KOPT-K1 (cell line): Measurements from ENCODE around the gene SPRYD3.

Experiments used
- H3K27ac ChIP-seq: fragments of 200-600 bp; sonication (generic); 2 replicates; pipeline ENCODE4 v1.5.1; 2016; ENCODE audit warnings: antibody characterized with exemption, mild to moderate bottlenecking, low read depth, low read length; ENCODE audit not compliant: poor library complexity, severe bottlenecking
- H3K36me3 ChIP-seq: fragments of 200-600 bp; sonication (generic); 2 replicates; pipeline ENCODE4 v1.5.1; 2017; ENCODE audit warnings: antibody characterized with exemption, mild to moderate bottlenecking, low read length, moderate library complexity; ENCODE audit not compliant: insufficient read depth
- H3K9me3 ChIP-seq: fragments of 200-600 bp; sonication (generic); 2 replicates; pipeline ENCODE4 v1.5.1; 2017; ENCODE audit warnings: antibody characterized with exemption, low read length, mild to moderate bottlenecking; ENCODE audit not compliant: insufficient read depth, poor library complexity, severe bottlenecking

The SPRYD3 gene

DNA sequence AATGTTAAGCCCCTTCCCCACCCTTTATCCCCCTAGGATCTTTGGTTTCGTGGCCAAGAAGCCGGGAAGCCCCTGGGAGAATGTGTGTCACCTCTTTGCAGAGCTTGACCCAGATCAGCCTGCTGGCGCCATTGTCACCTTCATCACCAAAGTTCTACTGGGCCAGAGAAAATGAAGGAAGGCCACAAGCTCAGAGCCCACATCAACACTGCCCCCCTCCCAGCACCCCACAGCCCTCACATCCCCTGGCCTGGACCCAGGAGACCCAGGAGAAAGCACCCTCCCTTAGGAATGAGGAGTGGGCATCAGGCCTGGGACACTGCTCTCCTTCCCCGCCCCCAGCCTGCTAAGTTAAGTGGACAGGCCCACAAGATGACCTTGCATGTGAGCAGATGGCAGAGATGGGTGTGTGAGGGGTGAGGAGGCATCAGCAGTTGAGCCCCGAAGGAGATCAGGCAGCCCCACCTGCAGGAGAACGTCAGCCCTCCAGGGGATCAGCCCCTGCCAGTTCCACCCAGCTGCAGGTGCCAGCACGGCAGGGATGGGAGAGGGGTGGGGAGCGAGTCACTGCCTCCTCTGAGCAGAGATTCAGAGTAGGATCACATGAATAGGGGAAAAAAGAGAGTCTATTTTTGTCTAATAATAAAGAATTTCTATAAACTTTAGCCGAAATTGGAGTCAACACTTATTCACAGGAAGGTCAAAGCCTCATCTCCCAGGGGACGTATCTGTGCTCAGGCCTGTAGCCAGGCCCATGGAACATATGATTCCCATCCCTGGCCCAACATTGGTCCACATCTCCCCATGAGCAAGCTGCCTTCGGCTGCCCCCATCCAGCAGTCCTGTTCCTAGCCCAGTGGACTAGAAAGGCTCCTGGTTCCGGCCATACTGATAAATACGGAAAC is 15.2 kb downstream of the SPRYD3 start:
- Histone ChIP-seq H3K36me3 (peaks cover 32% of the 10 kb centered on the region; the same call in 1 of the 2 replicates), H3K9me3 (no peaks in the 10 kb centered on the region), H3K27ac (no peak overlapping the region)

DNA sequence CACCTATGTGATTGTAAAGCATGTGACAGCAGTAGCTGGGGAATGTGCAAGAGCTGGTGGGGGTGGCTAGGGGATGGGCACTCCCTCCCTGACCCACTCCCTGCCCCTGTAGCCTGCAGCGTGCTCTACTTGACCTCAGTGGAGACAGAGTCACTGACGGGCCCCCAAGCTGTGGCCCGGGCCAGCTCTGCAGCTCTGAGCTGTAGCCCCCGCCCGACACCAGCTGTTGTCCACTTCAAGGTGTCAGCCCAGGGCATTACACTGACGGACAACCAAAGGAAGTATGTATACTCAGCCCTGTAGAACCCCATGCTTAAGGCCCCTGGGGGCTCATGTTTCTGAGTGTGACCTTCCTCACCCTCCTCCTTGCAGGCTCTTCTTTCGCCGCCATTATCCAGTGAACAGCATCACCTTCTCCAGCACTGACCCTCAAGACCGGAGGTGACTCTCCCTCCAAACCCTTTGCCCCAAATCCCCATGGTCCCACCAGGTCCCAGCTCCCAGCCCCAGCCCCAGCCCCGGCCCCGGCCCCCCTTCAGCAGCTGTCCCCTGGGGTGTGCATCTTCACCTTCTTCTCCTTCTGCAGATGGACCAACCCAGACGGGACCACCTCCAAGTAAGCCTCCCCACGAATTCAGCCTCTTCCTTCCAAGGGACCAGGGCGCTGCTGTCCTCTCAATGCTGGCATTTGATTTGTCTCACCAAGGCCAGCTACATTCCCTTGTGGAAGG is 16.0 kb downstream of the SPRYD3 start:
- no peak overlapping the region for H3K27ac ChIP-seq
- H3K36me3 ChIP-seq, result peaks cover 32% of the 10 kb centered on the region; the same call in 1 of the 2 replicates
- no peaks in the 10 kb centered on the region for H3K9me3 ChIP-seq

DNA sequence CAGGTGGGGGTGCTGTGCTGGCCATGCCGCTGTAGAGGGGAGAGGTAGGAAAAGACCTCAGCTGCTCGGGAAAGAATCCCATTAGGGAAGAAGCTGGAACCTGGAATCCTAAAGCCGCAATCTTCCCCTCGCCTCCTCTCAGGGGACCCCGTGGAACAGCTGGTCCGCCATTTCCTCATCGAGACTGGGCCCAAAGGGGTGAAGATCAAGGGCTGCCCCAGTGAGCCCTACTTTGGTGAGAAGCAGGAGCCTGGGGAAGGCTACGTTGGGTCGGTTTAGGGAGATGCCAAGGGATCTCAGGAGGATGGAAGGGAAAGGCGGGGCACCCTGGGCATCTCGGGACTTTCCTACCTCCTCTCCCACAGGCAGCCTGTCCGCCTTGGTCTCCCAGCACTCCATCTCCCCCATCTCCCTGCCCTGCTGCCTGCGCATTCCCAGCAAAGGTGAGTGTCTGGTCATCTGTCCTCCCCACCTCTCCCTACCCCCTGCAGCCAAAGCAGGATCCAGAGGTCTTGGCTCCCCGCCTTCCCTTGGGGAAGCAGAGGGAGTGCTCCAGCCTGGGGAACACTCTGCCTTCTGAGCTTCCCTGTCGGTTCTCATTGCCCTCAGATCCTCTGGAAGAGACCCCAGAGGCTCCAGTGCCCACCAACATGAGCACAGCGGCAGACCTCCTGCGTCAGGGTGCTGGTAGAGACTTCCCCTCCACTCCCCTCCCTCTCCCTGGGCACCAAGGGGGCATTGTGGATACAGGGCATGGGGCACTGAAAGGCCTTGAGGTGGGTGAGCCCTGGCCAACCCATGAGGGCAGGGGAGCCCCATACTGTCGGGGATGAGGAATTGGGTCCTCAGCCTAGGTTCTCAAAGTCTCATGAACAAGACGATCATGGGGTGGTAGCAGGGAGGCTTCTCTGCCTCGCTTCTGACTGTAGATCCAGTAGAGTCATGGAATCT is 16.9 kb downstream of the SPRYD3 start:
- Histone ChIP-seq H3K36me3 (peaks cover 25% of the 10 kb centered on the region; the same call in 1 of the 2 replicates), H3K27ac (no peak overlapping the region), H3K9me3 (no peaks in the 10 kb centered on the region)

DNA sequence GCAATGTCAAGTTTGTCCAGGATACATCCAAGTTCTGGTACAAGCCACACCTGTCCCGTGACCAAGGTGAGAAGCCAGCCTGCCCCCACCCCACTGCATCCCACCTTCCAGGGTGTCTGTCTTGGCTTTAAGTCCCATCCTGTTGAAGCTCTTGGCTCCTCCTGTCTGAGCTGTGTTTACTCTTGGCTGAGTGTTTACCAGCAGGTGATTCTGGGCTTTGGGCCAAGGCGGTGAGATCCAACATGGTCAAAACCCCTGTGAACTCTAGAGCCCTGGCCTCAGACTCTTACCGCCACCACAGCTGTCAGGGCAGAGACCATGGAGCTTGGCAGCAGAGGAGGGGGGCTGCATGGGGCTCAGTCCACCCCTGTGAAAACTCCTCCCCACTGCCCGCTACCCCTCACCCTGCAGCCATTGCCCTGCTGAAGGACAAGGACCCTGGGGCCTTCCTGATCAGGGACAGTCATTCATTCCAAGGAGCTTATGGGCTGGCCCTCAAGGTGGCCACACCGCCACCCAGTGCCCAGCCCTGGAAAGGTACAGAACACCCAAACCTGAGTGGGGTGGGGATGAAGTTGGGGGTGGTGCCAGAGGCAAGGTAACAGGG is 17.7 kb downstream of the SPRYD3 start:
- H3K36me3 ChIP-seq, result peaks cover 23% of the 10 kb centered on the region; the same call in 1 of the 2 replicates
- H3K27ac ChIP-seq, result no peak overlapping the region
- H3K9me3 ChIP-seq, result no peaks in the 10 kb centered on the region

DNA sequence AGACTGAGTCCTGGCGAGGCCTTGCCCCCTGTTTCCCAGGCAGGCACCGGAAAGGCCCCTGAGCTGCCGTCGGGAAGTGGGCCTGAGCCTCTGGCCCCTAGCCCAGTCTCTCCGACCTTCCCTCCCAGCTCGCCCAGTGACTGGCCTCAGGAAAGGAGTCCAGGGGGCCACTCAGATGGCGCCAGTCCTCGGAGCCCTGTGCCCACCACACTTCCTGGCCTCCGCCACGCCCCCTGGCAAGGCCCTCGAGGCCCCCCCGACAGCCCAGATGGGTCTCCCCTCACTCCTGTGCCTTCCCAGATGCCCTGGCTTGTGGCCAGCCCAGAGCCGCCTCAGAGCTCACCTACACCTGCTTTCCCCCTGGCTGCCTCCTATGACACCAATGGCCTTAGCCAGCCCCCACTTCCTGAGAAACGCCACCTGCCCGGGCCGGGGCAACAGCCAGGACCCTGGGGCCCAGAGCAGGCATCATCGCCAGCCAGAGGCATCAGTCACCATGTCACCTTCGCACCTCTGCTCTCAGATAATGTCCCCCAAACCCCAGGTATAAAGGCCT is 18.4 kb downstream of the SPRYD3 start:
- no peaks in the 10 kb centered on the region for H3K9me3 ChIP-seq
- no peak overlapping the region for H3K27ac ChIP-seq
- peaks cover 16% of the 10 kb centered on the region; the same call in 1 of the 2 replicates for H3K36me3 ChIP-seq

DNA sequence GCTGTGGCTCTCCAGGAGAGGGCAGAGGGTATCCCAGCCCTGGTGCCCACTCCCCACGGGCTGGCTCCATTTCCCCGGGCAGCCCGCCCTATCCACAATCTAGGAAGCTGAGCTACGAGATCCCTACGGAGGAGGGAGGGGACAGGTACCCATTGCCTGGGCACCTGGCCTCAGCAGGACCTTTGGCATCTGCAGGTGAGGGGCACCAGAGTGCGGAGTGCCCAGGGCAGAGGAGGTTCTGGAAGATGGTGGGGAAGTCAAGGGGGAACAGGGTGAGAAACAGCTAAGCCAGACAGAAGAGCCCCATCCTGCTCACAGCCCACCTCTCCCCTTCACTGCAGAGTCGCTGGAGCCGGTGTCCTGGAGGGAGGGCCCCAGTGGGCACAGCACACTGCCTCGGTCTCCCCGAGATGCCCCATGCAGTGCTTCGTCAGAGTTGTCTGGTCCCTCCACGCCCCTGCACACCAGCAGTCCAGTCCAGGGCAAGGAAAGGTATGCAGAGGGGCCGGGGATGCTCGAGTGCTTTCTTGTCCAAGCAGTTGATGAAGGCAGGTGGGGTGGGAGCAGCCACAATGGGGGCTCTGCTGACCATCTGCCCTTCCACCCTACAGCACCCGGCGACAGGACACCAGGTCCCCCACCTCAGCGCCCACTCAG is 19.0 kb downstream of the SPRYD3 start:
- no peaks in the 10 kb centered on the region for H3K9me3 ChIP-seq
- H3K36me3 ChIP-seq, result peaks cover 10% of the 10 kb centered on the region; the same call in 1 of the 2 replicates
- H3K27ac ChIP-seq, result no peak overlapping the region

DNA sequence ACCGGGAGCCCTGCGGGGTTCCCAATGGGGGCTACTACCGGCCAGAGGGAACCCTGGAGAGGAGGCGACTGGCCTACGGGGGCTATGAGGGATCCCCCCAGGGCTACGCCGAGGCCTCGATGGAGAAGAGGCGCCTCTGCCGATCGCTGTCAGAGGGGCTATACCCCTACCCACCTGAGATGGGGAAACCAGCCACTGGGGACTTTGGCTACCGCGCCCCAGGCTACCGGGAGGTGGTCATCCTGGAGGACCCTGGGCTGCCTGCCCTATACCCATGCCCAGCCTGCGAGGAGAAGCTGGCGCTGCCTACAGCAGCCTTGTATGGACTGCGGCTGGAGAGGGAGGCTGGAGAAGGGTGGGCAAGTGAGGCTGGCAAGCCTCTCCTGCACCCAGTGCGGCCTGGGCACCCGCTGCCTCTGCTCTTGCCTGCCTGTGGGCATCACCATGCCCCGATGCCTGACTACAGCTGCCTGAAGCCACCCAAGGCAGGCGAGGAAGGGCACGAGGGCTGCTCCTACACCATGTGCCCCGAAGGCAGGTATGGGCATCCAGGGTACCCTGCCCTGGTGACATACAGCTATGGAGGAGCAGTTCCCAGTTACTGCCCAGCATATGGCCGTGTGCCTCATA is 19.6 kb downstream of the SPRYD3 start:
- Histone ChIP-seq H3K9me3 (no peaks in the 10 kb centered on the region), H3K36me3 (peaks cover 8% of the 10 kb centered on the region; the same call in 1 of the 2 replicates), H3K27ac (no peak overlapping the region)

DNA sequence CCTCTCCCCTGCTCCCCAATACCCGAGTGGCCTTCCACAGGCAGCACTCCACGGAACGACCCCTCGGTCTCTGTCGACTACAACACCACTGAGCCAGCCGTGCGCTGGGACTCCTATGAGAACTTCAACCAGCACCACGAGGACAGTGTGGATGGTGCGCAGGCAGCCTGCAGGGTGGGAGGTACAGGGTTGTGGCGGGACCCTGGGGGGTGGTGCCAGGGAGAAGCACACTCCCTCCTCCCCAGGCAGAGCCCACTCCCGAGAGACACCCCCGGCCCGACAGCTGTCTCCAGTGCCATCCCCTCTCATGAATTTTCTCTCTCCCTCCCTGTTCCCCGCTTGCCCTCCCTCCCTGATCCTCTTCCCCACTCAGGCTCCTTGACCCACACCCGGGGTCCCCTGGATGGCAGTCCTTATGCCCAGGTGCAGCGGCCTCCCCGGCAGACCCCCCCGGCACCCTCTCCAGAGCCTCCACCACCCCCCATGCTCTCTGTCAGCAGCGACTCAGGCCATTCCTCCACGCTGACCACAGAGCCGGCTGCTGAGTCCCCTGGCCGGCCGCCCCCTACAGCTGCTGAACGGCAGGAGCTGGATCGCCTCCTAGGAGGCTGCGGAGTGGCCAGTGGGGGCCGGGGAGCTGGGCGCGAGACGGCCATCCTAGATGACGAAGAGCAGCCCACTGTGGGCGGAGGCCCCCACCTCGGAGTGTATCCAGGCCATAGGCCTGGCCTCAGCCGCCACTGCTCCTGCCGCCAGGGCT is 20.3 kb downstream of the SPRYD3 start:
- no peak overlapping the region for H3K27ac ChIP-seq
- H3K36me3 ChIP-seq, result peaks cover 1% of the 10 kb centered on the region; the same call in 1 of the 2 replicates
- no peaks in the 10 kb centered on the region for H3K9me3 ChIP-seq

DNA sequence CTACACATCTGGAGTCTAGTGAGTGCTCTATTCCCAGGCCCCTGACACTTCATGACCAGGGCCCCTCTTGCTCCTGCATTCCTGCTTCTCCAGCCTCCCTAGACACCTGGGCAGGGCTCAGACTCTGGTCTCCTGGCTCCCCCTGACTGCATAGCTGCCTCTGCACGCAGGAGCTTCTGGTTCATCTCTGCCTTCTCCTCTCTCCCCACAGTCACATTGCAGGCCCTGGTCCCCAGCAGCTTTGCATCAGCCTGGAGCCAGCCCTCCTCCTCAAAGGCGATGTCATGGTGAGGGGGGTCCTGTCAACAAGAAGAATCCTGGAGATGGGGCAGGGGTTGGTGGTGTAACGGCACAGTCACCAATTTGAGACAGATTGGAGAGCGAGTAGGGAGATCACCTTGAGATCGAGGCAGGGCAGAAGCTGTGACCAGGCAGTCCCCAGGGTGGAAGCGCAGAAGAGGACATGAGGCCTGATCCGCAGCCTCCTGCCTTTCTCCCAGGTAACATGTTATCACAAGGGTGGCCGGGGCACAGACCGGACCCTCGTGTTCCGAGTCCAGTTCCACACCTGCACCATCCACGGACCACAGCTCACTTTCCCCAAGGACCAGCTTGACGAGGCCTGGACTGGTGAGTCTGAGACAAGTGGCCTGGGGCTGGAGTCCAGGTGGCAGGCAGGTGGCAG is 21.2 kb downstream of the SPRYD3 start:
- Histone ChIP-seq H3K36me3 (no peaks in the 10 kb centered on the region), H3K9me3 (no peaks in the 10 kb centered on the region), H3K27ac (no peak overlapping the region)

DNA sequence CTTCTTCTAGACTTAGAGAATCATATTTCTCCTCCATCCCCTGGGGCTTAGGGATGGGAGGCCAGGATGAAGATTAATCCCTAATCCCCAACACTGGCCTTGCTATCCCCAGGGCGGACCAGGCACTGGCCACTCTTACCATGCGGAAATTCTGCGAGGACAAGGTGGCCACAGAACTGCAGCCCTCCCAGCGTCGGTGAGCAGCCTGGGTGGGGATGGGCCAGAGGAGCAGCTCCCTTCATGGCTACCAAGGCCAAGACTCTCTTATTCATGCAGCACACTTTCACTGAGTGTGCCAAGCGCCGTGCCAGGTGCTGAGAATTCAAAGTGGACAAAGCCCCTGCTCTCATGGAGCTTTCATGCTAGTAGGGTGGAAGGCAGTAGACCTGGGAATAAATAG is 22.3 kb downstream of the SPRYD3 start:
- Histone ChIP-seq H3K27ac (no peak overlapping the region), H3K9me3 (no peaks in the 10 kb centered on the region)

DNA sequence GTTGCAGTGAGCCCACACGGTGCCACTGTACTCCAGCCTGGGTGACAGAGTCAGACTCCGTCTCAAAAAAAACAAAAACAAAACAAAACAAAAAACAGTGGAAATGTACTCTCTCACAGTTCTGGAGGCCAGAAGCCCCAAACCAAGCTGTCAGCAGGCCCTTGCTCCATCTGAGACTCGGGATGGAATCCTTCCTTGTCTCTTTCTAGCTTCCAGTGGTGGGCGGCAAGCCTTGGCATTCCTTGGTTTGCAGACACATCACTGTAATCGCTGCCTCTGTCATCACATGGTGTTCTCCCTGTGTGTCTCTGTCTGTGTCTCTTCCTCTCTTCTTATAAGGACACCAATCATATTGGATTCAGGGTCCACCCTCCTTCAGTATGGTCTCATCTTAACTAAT is 22.9 kb downstream of the SPRYD3 start:
- Histone ChIP-seq H3K36me3 (no peaks in the 10 kb centered on the region), H3K9me3 (no peaks in the 10 kb centered on the region), H3K27ac (no peak overlapping the region)

More for the DNA sequence above, 22.3 kb downstream of the SPRYD3 start:
- no peaks in the 10 kb centered on the region for H3K36me3 ChIP-seq

DNA sequence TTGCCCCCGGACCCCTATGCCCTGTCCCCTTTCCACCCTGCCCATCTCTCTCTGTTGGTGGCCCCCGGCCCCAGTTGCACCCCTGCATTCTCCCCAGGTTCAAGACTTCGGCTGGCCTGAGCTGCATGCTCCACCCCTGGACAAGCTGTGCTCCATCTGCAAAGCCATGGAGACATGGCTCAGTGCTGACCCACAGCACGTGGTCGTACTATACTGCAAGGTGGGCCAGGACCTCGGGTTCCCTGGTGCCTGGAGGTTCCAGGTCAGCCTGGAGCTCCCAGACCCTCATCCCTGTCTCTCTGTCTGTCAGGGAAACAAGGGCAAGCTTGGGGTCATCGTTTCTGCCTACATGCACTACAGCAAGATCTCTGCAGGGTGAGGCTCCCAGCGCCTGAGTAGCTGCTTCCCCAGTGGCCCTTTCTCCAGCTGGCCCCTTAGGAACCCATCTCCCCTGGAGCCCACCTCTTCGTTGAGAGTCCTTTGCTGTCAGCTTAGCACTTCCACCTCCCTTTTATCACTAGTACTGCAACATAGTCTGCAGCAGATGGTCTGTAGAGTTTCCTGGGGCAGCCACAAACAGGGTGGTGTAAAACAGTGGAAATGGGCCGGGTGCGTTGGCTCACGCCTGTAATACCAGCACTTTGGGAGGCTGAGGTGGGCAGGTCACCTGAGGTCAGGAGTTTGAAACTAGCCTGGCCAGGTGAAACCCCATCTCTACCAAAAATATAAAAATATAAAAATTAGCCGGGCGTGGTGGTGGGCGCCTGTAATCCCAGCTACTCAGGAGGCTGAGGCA is 23.5 kb downstream of the SPRYD3 start:
- H3K36me3 ChIP-seq, result no peaks in the 10 kb centered on the region
- no peaks in the 10 kb centered on the region for H3K9me3 ChIP-seq
- H3K27ac ChIP-seq, result no peak overlapping the region
